Neural cell (in vitro differentiated cells): ENCODE data around the gene PRKG1.

Experiments used
- EP300 ChIP-seq: fragments of 450-650 bp; conservative IDR thresholded peaks from 2 replicates; pipeline ENCODE4 v1.6.1; 2014; ENCODE audit warnings: antibody characterized with exemption, mild to moderate bottlenecking, moderate library complexity; ENCODE audit not compliant: poor library complexity, severe bottlenecking
- RAD21 ChIP-seq: fragments of 450-650 bp; conservative IDR thresholded peaks from 2 replicates; pipeline ENCODE4 v1.6.1; 2014; ENCODE audit warnings: antibody characterized with exemption, mild to moderate bottlenecking, moderate library complexity
- TF ChIP-seq, protein P1 (sequence below): fragments of 450-650 bp; IDR thresholded peaks from 2 replicates; pipeline ENCODE4 v1.5.1; 2014; ENCODE audit warnings: antibody characterized with exemption, mild to moderate bottlenecking, moderate library complexity; ENCODE audit not compliant: poor library complexity, severe bottlenecking

DNA sequence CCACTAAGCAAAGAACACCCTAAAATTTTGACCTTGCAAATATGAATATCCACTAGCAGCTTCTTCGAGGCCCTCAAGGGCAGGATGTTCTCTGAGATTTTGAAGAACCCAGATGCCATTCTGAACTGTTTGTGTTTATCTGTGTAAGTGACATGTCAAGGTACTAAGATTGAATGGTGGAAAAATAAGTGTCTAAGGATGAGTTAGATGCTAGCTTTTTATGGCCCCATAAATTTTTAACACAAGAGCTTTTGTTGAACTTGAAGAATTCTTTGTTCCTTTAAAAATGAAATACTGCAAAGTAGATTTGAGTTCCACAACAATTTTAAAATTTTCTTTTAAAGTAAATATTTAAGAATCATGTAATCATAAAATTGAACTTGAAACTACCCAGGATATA lies 365.4 kb downstream of the PRKG1 start:
- TF ChIP-seq EP300 = no peak
- TF ChIP-seq, protein P1, sequence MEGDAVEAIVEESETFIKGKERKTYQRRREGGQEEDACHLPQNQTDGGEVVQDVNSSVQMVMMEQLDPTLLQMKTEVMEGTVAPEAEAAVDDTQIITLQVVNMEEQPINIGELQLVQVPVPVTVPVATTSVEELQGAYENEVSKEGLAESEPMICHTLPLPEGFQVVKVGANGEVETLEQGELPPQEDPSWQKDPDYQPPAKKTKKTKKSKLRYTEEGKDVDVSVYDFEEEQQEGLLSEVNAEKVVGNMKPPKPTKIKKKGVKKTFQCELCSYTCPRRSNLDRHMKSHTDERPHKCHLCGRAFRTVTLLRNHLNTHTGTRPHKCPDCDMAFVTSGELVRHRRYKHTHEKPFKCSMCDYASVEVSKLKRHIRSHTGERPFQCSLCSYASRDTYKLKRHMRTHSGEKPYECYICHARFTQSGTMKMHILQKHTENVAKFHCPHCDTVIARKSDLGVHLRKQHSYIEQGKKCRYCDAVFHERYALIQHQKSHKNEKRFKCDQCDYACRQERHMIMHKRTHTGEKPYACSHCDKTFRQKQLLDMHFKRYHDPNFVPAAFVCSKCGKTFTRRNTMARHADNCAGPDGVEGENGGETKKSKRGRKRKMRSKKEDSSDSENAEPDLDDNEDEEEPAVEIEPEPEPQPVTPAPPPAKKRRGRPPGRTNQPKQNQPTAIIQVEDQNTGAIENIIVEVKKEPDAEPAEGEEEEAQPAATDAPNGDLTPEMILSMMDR = no peak
- no peak for TF ChIP-seq RAD21
